Parathyroid adenoma (tissue), 2 donors: ENCODE results near the gene ITGB3.

Experiments
- H2AFZ ChIP-seq: fragments of 300-600 bp; sonication (generic); one replicate; pipeline ENCODE4 v1.7.0; 2017; ENCODE audit warnings: antibody characterized with exemption, mild to moderate bottlenecking
- H3K27ac ChIP-seq: fragments of 300-600 bp; sonication (generic); one replicate; pipeline ENCODE4 v1.7.0; 2017
- H3K27me3 ChIP-seq: fragments of 300-600 bp; sonication (generic); one replicate; pipeline ENCODE4 v1.7.0; 2017; ENCODE audit warnings: low read length; ENCODE audit not compliant: control insufficient read depth, insufficient read depth
- H3K36me3 ChIP-seq: fragments of 300-600 bp; sonication (generic); one replicate; pipeline ENCODE4 v1.7.0; 2017; ENCODE audit warnings: low read length; ENCODE audit not compliant: control insufficient read depth, insufficient read depth
- H3K4me1 ChIP-seq: fragments of 300-600 bp; sonication (generic); one replicate; pipeline ENCODE4 v1.7.0; 2017; ENCODE audit warnings: control low read depth
- H3K4me2 ChIP-seq: fragments of 300-600 bp; sonication (generic); one replicate; pipeline ENCODE4 v1.7.0; 2017; ENCODE audit warnings: low read length
- H3K4me3 ChIP-seq: fragments of 300-600 bp; sonication (generic); one replicate; pipeline ENCODE4 v1.7.0; 2017; ENCODE audit warnings: low read depth, low read length
- H3K79me2 ChIP-seq: fragments of 300-600 bp; sonication (generic); one replicate; pipeline ENCODE4 v1.7.0; 2017; ENCODE audit warnings: control low read depth
- H3K9ac ChIP-seq: fragments of 300-600 bp; sonication (generic); one replicate; pipeline ENCODE4 v1.7.0; 2017; ENCODE audit warnings: mild to moderate bottlenecking
- H3K9me3 ChIP-seq: fragments of 300-600 bp; sonication (generic); one replicate; pipeline ENCODE4 v1.7.0; 2017; ENCODE audit warnings: low read length; ENCODE audit not compliant: control insufficient read depth
- TF ChIP-seq, protein P1 (sequence below): fragments of 300-600 bp; sonication (generic); IDR thresholded peaks from one replicate; pipeline ENCODE4 v1.7.0; 2017; ENCODE audit warnings: antibody characterized with exemption, mild to moderate bottlenecking
- donor health status: primary hyperparathyroidism.

ITGB3 gene

GRCh38 chr17:47301161-47301560 lies 47.5 kb downstream of the ITGB3 start:
- H3K9ac ChIP-seq = no peak overlapping the region
- H3K27me3 ChIP-seq = no peaks in the 10 kb centered on the region
- no peak overlapping the region for H3K4me2 ChIP-seq
- H3K36me3 ChIP-seq = no peaks in the 10 kb centered on the region
- no peaks in the 10 kb centered on the region for H3K9me3 ChIP-seq
- H2AFZ ChIP-seq = no peak overlapping the region
- peak overlapping the region; percentile 60 for H3K27ac ChIP-seq
- TF ChIP-seq, protein P1, sequence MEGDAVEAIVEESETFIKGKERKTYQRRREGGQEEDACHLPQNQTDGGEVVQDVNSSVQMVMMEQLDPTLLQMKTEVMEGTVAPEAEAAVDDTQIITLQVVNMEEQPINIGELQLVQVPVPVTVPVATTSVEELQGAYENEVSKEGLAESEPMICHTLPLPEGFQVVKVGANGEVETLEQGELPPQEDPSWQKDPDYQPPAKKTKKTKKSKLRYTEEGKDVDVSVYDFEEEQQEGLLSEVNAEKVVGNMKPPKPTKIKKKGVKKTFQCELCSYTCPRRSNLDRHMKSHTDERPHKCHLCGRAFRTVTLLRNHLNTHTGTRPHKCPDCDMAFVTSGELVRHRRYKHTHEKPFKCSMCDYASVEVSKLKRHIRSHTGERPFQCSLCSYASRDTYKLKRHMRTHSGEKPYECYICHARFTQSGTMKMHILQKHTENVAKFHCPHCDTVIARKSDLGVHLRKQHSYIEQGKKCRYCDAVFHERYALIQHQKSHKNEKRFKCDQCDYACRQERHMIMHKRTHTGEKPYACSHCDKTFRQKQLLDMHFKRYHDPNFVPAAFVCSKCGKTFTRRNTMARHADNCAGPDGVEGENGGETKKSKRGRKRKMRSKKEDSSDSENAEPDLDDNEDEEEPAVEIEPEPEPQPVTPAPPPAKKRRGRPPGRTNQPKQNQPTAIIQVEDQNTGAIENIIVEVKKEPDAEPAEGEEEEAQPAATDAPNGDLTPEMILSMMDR = no peak
- H3K4me1 ChIP-seq = peaks cover 37% of the 10 kb centered on the region
- H3K79me2 ChIP-seq = no peaks in the 10 kb centered on the region
- H3K4me3 ChIP-seq = no peak overlapping the region

DNA sequence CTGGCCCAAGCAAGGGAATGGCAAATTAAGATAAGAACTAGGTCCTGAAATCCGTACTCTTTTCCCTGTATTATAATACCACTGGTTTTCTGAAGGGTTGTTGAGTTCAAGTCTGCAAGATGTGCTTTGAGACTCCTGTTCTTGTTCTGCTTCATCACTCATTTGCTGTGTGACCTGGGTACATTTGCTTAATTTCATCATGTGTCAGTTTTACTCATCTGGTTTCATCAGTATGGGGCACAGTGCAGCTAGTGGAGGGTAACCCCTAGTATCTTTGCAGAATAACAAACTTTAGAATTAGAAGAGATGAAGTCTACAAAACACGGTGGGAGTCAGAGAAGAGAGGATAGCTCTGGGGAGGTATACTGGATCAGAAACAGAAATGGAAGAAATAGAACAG lies 48.2 kb downstream of the ITGB3 start:
- H2AFZ ChIP-seq = no peak overlapping the region
- no peak overlapping the region for H3K4me2 ChIP-seq
- no peak overlapping the region for H3K27ac ChIP-seq
- H3K9me3 ChIP-seq = no peaks in the 10 kb centered on the region
- no peaks in the 10 kb centered on the region for H3K27me3 ChIP-seq
- peaks cover 38% of the 10 kb centered on the region for H3K4me1 ChIP-seq
- H3K79me2 ChIP-seq = no peaks in the 10 kb centered on the region
- H3K4me3 ChIP-seq = no peak overlapping the region
- H3K36me3 ChIP-seq = no peaks in the 10 kb centered on the region
- TF ChIP-seq, protein P1 = no peak
- no peak overlapping the region for H3K9ac ChIP-seq

GRCh38 chr17:47304186-47304585 lies 50.6 kb downstream of the ITGB3 start:
- Histone ChIP-seq H3K79me2 (no peaks in the 10 kb centered on the region), H3K4me2 (no peak overlapping the region), H2AFZ (no peak overlapping the region), H3K27me3 (no peaks in the 10 kb centered on the region), H3K27ac (peak overlapping the region; percentile 77), H3K9me3 (no peaks in the 10 kb centered on the region), H3K4me3 (no peak overlapping the region), H3K36me3 (no peaks in the 10 kb centered on the region), H3K4me1 (peaks cover 27% of the 10 kb centered on the region), H3K9ac (no peak overlapping the region)
- TF ChIP-seq, protein P1 = no peak

GRCh38 chr17:47305302-47305923 lies 51.8 kb downstream of the ITGB3 start:
- TF ChIP-seq, protein P1 = no peak
- H3K27ac ChIP-seq = peak overlapping the region; percentile 77
- peaks cover 21% of the 10 kb centered on the region for H3K4me1 ChIP-seq

GRCh38 chr17:47310186-47310733 lies 56.6 kb downstream of the ITGB3 start:
- Histone ChIP-seq H3K9me3 (no peaks in the 10 kb centered on the region), H3K27ac (peak overlapping the region; percentile 13)
- TF ChIP-seq, protein P1 = no peak

More at GRCh38 chr17:47305302-47305923, 51.8 kb downstream of the ITGB3 start:
- Histone ChIP-seq H3K79me2 (no peaks in the 10 kb centered on the region), H3K4me2 (peak overlapping the region; percentile 58), H3K36me3 (no peaks in the 10 kb centered on the region), H3K9ac (no peak overlapping the region), H3K27me3 (no peaks in the 10 kb centered on the region), H2AFZ (no peak overlapping the region), H3K4me3 (peak overlapping the region; percentile 19), H3K9me3 (no peaks in the 10 kb centered on the region)

More at GRCh38 chr17:47310186-47310733, 56.6 kb downstream of the ITGB3 start:
- H3K79me2 ChIP-seq = no peaks in the 10 kb centered on the region
- H3K9ac ChIP-seq = no peak overlapping the region
- no peak overlapping the region for H3K4me2 ChIP-seq
- peak overlapping the region; percentile 56 for H2AFZ ChIP-seq
- H3K36me3 ChIP-seq = no peaks in the 10 kb centered on the region
- no peaks in the 10 kb centered on the region for H3K27me3 ChIP-seq
- H3K4me3 ChIP-seq = no peak overlapping the region
- H3K4me1 ChIP-seq = peaks cover 11% of the 10 kb centered on the region
